Heart left ventricle (tissue), 13 donors: ENCODE measurements around the gene SENP5.

Source experiments
- POLR2A ChIP-seq, 2 donors: fragments of 450-650 bp; IDR thresholded peaks; one replicate each; pipeline ENCODE4 v1.6.1; 2017; ENCODE audit warnings: antibody characterized with exemption in 2 of 2, mild to moderate bottlenecking in 2 of 2, moderate library complexity in 2 of 2
- TF ChIP-seq, protein P1 (sequence below), 12 donors: fragments of 200-600 bp; sonication (generic) in 4 of 12; IDR thresholded peaks; one replicate each; pipeline versions ENCODE4 v1.5.0 to v1.8.0; 2018 to 2022; ENCODE audit warnings: antibody characterized with exemption in 12 of 12, mild to moderate bottlenecking in 5 of 12
- donor health status: ischemic (EF 13 %, LVEDD 7.1; RV severe dilation, severe dysfunction).
- donor health status: DM: no; HTN: yes; CAD: no.
- donor health status: DM: no; HTN: no; CAD: no.
- donor health status: ischemic (EF 25% LVEDD 6.9; RV normal size, moderate dysfunction).
- donor health status: ischemic (EF 25% LVEDD 5.7; RV mildly dilated, moderate dysfunction).
- donor health status: ischemic (EF 35%, LVEDD 5.7; RV mildly dilated, moderate dysfunction).
- donor health status: nonischemic (EF 11% LVEDD 7.7; RV severe dilation, severe dysfunction).
- donor health status: DM: yes; HTN: yes; CAD: no.
- donor health status: PGD.
- donor health status: ischemic (EF 29% LVEDD 5.4; RV normal size, mild dysfunction).
- donor health status: nonischemic (EF 23%, LVEDD 6.1; RV moderate dilation, normal function).

DNA sequence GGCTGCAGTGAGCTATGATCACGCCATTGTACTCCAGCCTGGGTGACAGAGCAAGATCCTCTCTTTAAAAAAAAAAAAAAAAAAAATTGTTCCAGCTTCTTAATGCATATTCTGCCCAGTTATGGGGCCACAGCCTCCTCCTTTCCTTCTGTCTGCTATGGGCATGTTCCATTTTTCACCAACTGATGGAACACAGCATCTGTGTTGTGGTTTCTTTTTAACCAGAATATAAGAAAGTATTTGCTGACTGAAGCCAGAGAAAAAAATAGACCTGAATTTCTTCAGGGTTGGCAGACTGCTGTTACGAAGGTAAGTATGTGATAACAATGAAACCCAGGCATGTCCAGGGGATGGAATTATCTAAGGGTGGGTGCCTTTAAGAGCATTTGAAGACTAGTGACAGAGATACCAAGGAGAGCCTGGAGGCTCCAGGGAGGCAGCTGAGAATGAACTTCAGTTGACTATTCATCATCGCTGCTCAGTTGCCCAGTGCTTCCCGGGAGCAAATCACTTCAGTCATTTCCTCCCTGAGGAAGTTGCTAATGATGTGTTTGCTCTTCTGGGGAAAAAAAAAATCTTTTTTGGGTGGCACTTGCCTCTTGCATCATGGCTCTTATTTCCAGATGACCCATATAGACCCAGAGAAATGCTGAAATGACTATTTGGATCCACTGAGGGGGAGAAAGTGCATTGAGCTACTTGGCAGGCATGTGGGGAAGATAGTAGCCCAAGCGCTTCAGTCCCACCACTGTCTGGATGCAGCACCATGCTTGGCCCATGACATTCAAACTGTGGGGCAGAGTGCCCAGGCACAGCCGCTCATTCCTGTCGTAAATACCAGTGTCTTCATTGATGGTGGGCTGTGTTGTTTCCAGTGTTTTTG, 60.1 kb downstream of the SENP5 start:
- TF ChIP-seq, protein P1, sequence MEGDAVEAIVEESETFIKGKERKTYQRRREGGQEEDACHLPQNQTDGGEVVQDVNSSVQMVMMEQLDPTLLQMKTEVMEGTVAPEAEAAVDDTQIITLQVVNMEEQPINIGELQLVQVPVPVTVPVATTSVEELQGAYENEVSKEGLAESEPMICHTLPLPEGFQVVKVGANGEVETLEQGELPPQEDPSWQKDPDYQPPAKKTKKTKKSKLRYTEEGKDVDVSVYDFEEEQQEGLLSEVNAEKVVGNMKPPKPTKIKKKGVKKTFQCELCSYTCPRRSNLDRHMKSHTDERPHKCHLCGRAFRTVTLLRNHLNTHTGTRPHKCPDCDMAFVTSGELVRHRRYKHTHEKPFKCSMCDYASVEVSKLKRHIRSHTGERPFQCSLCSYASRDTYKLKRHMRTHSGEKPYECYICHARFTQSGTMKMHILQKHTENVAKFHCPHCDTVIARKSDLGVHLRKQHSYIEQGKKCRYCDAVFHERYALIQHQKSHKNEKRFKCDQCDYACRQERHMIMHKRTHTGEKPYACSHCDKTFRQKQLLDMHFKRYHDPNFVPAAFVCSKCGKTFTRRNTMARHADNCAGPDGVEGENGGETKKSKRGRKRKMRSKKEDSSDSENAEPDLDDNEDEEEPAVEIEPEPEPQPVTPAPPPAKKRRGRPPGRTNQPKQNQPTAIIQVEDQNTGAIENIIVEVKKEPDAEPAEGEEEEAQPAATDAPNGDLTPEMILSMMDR (IDR thresholded peaks at IDR 0.05) = no peak
- TF ChIP-seq POLR2A (IDR thresholded peaks at IDR 0.05) = no peak
